Urothelium cell line (cell line): ENCODE measurements around the gene ZNF521.

ENCODE experiments used
- DNase-seq: peaks from one replicate; pipeline ENCODE4 v3.0.0; 2011; ENCODE audit warnings: low spot score, mixed read lengths
- FAIRE-seq: peaks from 2 replicates; lab custom pipeline; 2011; peaks lifted over from hg19 to GRCh38; lab: Jason Lieb, UNC

ZNF521 gene

GRCh38 chr18:25230658-25231326, 121.2 kb downstream of the ZNF521 start:
- FAIRE-seq (no peak), DNase-seq (peak; percentile 1)

- no peak for DNase-seq
These were observed 122.0 kb downstream of the ZNF521 start for GRCh38 chr18:25229920-25230319.

DNA sequence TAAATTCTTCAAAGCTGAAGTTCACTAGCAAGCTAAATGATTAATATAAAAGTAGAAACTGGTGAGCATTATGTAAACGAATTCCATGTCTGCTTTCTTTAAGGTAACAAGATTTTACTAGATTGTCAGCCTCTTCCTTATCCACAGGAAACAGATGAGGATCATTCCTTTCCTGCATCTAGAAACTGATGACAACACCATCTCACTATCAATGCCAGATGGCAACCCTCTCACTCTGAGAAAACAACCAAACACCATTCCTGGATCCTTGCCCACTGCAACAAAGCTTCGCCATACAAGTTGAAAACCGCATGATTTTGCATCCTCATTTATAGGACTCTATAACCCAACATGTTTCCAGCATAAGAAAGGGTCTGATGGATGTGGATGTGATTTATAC, 122.9 kb downstream of the ZNF521 start:
- DNase-seq (no peak), FAIRE-seq (no peak)

More at GRCh38 chr18:25229920-25230319, 122.0 kb downstream of the ZNF521 start:
- FAIRE-seq, result no peak

- no peak for FAIRE-seq
These were observed 123.6 kb downstream of the ZNF521 start for GRCh38 chr18:25228410-25228809.

DNA sequence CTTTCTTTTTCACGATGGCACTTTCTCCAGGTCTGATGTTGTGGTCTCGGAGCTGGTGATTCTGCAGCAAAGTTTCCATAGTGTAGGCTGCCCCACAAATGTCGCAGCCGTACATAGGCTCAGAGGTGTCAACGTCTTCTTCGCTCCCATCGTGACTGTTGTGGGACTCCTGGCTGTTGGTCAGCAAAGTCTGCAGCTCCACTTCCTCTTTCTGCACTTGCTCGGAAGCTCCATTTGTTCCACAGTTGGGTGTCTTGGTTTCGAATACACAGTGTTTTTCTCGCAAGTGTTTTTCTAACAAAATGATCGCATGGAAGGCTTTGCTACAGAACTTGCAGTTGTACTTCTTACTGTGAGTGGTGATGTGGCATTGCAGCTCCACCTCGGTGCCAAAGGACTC, 126.8 kb downstream of the ZNF521 start:
- no peak for DNase-seq
- FAIRE-seq, result no peak

More at GRCh38 chr18:25228410-25228809, 123.6 kb downstream of the ZNF521 start:
- no peak for DNase-seq

DNA sequence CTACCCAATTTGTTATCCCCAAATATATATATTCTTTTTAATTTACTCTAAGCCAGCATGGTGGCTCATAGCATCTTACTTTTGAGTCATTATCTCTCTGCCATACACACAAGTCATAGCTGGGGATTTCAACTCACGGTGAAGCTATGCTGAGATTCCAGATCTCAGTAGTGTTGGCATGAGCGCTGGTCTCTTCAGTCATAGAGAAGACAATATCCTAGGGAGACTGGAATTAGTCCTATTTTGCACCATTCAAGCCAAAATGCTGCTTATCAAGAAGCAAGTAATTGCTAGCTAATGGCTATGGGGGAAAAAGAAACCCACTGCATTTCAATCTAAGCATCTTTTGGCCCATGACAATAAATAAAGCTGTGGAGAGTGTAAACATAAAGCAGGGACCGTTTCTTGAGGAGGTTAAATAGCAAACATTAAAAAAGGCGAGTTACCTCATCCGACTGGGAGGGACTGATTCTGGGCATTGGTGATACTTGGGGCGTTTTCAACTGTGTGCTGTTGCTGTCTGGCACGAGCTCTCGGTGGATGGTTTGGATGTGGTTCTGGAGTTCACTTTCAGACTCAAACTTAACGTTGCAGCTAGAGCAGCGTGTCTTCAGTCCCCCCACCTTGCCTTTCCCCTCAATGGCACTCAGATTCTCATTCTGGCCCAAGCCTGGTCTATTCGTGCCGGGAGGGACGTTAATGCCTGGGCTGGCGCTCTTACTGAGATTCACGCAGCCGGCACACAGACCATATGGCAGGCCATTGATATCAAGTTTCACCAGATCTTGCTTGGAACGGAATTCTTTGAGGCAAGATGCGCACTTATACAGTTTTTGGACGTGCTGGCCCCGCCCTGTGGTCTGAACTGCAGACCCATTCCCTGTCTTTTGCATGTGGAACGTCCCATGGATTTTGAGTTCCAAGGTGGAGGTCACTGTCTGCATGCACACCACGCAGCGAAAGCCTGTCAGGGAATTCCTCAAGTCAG, 127.8 kb downstream of the ZNF521 start:
- no peak for DNase-seq
- no peak for FAIRE-seq

DNA sequence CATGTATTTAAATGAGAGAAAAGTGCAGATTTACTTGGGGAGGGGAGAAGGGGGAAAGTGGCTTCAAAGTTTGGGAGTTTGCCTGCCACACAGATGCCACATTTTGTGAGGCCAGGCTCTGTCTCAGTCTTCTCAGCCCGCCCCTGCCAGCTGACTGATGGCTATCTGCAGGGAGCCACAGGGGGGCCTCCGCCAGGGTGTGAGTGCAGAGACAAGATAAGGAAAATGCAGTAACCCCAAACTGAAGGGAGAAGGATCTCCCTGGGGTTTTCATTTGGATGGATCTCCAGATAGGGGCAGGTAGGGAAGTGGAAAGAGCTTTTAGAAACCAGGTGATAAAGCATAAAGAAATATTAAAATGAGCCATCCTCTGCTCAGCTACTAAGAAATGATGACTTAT, 128.8 kb downstream of the ZNF521 start:
- DNase-seq, result no peak
- no peak for FAIRE-seq

DNA sequence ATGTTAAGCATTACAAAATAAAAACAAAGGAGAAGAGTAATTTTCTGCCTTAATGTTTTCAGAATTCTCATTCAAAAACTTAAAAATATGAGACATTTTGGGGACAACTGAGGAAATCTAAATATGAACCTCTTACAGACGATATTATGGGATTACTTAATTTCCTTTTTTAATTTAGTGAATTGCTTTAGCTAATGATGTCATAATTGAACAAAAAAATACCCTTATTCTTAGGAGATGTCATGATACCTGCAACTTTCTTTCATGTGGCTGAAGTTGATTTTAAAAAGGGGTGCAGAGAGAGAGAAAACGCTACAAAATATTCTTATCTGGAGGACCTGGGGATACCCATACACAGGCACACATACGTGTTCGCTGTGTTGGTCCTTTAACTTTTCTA, 129.3 kb downstream of the ZNF521 start:
- no peak for DNase-seq
- no peak for FAIRE-seq

GRCh38 chr18:25210622-25211021, 141.3 kb downstream of the ZNF521 start:
- DNase-seq (no peak), FAIRE-seq (no peak)

DNA sequence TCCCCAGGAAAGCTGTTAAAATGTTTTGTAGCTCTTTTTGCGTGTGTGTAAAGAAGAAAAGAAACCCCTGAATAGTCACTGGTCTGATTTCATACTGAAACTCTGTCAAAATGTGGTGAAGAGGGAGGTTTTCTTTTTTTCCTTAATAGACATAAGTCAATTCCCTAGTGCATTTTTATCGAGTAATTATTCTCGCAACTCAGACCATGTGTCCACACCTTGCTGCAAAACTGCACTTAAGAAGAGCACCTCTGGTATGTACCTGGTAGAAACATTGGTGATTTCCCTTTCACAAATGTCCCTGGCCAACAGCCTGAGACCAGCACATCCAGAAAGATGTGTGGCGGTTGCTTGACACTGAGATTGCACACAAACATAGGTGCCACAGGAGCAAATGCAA, 159.9 kb downstream of the ZNF521 start:
- DNase-seq (no peak), FAIRE-seq (no peak)

DNA sequence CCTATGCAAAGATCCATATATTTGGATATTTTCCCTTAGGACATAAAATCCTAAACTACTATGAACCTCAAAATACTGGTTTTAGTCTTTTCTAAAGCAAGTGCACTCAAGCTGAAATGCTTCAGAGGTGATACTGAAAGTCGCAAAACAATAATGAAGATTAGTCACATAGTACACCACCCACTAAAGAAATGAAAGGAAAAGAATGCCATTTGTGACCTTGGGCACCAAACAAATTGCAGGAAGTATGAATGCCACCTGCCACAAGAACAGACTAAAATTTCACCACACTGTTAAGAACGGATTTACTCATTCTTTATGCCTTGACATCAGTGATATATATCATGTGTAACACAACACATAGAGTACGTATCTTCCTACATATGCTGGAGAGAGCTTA, 161.5 kb downstream of the ZNF521 start:
- DNase-seq, result no peak

DNA sequence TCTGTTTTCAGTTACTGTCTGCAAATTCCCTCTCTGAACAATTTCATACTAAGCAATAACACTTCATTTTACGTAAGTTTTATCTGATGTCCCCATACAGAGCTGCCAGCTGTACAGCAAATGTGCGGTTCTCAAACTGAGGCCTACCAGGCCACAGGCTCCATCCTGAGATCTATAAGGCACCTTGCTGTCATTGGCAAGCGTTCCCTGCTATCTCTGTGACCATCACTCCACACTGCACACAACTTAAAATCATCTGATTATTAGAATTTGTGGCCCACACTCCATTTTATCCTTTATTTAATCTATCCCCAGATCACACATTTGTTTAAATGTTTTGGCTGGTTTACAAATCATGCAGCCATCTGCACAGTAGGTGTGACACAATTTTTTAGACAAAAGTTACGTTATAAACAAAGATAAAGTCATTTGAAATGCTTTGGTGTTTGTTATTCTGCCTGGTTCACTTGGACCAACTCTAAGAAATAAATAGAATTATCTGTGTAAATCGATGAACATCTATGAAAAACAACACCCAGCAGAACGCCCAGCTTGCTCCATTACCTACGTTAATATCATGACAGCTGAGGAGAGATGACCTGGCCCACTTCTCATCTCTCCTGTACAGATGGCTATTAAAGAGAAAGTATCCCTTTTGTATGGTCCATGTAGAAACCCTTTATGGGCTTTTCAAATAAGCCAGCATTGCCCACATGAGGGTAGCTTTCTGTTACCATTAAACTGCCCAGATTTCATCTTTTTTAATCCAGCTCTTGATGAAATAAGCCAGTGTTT, 162.4 kb downstream of the ZNF521 start:
- FAIRE-seq, result no peak
- no peak for DNase-seq

More for the DNA sequence above, 161.5 kb downstream of the ZNF521 start:
- no peak for FAIRE-seq

DNA sequence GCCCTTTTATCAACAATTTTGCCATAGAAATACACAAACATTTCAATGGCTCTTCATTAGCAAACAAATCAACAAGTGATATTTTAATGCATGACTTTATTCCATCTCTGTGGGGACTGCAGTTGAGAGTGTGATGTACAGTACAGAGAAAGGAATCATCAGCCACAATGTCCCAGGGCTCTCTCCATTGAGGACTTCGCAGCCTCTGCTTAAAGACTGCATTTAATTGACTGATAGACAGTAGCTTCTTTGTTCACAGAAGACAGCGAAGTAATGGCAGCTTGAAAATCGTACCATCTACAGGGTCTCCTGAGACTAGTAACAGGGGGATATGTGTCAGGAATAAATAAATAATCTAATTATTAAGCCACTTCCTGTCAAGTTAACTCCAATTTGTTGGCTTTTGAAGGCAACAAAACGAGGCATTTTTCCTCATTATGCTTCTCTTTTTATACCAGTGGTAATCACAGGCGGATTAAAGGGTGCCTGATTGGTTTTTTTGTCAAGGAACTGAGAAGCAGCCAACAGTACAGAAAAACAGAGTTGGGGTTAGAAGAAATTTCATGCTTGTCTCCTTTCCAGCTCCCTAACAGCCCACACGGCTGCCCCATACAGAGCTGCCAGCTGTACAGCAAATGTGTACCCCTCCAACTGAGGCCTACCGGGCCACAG, 164.3 kb downstream of the ZNF521 start:
- DNase-seq, result no peak
- FAIRE-seq, result no peak

DNA sequence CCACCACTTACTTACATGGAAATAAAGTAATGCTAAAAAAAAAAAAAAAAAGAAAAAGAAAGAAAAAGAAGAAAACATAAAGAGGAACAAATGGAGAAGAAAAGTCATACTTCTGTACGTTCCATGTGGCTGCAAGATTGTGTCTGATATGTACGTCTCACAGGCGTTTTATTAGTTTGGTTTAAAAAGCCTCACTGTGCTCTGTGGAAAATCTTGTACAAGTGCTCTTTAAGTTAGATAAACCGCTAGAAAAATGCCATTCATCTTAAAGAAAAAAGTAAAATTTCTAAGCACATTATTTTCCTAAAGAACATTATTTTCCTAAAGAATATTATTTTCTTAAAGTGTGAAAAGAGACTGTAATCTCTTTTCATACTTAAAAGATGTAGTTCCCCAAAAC, 165.1 kb downstream of the ZNF521 start:
- FAIRE-seq (no peak), DNase-seq (no peak)

DNA sequence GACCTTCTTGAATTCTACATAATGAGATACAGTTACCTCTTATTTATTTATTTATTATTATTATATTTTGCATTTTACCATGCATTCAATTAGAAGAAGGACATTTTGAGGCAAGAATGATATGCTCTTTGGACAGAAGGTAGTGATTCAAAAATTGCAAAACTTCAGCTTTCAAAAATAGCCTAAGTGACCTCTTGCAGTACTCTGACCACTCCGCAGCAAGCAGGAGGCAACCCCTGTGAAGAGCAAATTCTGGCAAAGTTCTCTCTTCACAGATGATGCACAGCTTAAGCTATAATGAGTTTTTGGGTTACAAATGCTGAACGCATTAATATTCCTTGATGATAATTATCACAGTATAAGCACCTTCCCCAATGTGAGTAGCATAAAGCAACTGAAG, 170.0 kb downstream of the ZNF521 start:
- FAIRE-seq, result no peak
- no peak for DNase-seq

GRCh38 chr18:25181581-25181980, 170.4 kb downstream of the ZNF521 start:
- DNase-seq (no peak), FAIRE-seq (no peak)

- no peak for FAIRE-seq
- no peak for DNase-seq
These were observed 170.9 kb downstream of the ZNF521 start for GRCh38 chr18:25180973-25181548.

DNA sequence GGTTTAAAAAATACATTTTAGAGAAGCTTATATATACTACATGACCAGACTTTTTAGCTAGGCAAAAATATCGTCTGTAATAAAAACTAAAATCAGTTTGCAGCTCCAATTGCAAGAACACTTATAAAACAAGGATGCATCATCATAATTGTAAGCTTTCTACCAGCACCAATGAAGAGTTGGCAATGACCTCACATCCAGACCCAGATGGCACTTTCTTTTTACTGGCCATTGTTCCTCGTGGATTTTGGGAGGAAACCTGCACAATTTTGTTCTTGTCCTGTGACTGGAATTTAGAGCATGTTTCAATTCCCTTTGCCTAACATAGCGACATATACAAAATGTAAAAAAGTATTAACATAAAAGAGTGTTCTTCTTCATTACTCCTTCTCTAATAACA, 174.3 kb downstream of the ZNF521 start:
- FAIRE-seq, result no peak
- DNase-seq, result no peak

DNA sequence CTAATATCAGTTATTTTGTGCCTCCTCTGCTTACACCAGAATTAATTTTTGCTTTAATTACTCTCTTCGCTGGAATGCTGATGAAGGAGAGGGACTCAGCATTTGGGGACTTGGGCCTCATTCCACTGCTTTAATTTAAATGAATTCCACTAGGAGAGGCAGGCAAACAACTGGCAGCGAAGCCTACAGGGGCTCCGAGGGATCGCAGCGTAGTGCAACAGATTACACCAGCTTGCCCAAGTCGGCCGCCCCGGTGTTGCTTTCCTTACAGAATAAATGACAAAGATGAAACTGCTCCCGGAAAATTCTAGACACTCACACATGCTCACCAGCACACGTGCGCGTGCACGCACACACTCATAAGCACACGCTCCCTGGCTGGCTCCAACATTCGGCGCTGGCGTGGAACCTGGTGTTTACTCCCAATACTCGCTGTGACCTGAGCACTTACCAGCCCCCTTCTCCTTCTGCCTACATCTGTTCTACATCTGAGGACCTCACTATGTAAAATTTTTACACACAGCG, 175.4 kb downstream of the ZNF521 start:
- FAIRE-seq (no peak), DNase-seq (no peak)
